ENCODE data around the gene DOK4.
A peak's percentile ranks its signal among the peaks of the same experiment; 100 is the strongest.

DOK4 gene

GRCh38 chr16:57480754-57481230 lies 5.5 kb downstream of the DOK4 start:
- DNase-seq (ENCODE audit: low read depth, low spot score) = no peak
- no peak overlapping the region for H3K4me3 ChIP-seq (ENCODE audit: low read length)

- H3K4me3 ChIP-seq (ENCODE audit: low read length) = no peak overlapping the region
- DNase-seq (ENCODE audit: low read depth, low spot score) = no peak
These were observed 6.1 kb downstream of the DOK4 start for GRCh38 chr16:57479976-57480753.

DNA sequence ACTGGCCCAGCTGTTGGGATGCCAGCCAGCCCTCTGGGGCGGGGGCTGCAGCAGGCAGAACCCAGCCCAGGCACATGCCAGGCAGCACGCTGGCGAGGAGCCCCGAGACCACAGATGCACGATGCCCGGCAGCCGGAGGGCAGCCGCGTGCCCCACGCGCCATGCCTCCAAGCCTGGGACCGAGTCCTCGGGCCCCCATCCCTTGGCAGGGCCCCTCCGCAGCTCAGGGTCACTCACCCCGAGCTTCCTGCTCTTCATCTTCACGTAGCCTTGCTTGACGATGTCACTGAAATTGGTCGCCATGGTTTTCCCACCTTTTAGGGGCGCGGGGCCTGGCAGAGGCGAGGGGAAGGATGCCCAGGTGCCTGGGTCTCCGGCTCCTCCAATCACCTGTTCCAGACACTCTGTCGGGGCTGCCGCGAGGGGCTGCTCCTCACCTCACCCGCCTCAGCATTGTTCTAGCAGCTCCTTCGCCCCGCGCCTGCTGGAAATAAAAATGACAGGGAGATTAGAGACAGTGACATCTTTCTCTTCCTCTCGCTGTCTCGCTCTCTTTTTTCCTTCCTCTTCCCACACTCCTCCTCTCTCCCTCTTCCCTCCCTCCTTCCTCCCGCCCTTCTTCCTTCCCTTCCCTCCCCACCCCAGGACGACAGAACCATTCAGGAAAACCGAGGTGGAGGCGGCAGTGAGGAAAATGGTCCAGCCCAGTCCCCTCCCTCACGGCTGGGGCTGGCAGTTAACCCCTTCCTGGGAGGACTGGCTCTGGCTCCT lies 6.9 kb downstream of the DOK4 start:
- DNase-seq (ENCODE audit: low read depth, low spot score) = no peak
- no peak overlapping the region for H3K4me3 ChIP-seq (ENCODE audit: low read length)

GRCh38 chr16:57478396-57479204 lies 7.7 kb downstream of the DOK4 start:
- no peak overlapping the region for H3K4me3 ChIP-seq (ENCODE audit: low read length)
- DNase-seq (ENCODE audit: low read depth, low spot score) = no peak

DNA sequence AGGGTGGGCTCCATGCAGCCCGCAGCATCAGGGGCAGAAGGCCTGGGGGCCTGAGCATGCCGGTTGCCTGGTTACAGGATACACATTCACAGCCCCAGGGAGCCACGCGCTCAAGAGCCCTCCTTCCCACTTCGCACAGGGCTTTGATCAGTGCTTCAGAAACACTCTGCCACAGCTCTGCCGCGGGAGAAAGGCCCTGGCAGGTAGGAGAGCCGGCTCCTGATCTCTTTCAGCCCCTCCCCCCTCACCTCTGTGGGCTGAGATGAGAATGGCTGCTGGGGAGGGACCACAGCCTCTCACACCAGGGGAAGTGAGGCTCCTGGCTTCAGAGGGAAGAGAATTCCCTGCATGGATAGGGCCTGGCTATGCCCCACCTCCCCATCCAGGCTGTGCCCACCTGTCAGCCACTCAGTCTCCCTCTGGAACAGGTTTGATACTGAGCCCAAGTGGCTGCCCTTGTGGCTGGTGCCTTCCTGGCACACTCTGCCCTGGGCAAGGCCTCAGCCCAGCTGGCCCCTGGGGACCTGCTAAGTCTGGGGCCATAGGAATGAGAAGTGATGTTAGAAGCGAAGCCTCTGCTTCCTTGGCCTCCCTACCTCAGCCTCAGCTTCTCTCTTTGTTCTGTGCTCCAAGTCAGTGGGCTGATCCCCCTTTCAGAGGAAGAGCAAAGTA lies 8.6 kb downstream of the DOK4 start:
- no peak for DNase-seq (ENCODE audit: low read depth, low spot score)
- H3K4me3 ChIP-seq (ENCODE audit: low read length) = no peak overlapping the region

DNA sequence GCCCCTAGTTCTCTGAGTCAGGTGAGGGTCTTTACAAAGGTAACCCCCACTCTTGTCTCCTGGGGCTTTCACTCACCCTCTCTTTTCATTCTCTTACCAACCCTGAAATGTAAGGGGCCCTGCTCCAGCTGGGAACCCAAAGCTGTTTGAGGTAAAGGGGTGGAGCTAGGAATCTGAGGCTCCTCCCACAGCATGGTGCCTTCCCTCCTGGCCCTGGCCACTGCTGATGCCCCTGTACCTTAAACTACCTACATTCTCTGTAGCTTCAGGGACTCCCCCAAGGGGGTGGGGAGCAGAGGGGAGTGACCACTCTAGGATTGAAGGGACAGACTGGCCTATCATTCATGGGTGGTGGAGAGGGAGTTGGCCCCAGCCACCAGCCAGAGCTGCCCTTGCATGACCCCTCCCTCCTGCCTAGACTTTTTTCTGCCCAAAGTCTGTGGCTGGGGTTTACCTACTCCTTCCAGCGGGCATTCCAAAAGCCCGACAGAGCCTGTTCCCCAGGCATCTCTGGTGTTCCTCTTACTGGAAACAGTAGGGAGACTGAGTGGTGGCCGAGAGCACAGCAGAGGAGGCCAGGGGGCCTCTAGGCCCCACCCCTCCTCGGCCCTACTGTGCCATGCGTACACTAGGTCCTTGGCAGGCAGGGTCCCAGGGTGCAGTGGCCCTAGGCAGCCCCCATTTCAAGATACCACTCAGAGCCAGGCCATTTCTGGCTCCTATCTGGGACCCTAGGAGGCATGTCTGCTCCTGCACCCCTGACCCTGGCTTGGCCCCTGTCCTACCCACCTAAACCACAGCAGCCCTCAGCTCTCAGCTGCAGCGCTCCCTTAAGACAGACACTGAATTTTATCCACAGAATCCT lies 9.5 kb downstream of the DOK4 start:
- no peak for DNase-seq (ENCODE audit: low read depth, low spot score)
- H3K4me3 ChIP-seq (ENCODE audit: low read length) = no peak overlapping the region

- DNase-seq (ENCODE audit: low read depth, low spot score) = peak; percentile 59
- H3K4me3 ChIP-seq (ENCODE audit: low read length) = no peak overlapping the region; the same call in 1 of the 2 replicates
These were observed 10.5 kb downstream of the DOK4 start for GRCh38 chr16:57475711-57476339.

GRCh38 chr16:57474671-57475661 lies 11.3 kb downstream of the DOK4 start:
- H3K4me3 ChIP-seq (ENCODE audit: low read length) = no peak overlapping the region
- no peak for DNase-seq (ENCODE audit: low read depth, low spot score)

DNA sequence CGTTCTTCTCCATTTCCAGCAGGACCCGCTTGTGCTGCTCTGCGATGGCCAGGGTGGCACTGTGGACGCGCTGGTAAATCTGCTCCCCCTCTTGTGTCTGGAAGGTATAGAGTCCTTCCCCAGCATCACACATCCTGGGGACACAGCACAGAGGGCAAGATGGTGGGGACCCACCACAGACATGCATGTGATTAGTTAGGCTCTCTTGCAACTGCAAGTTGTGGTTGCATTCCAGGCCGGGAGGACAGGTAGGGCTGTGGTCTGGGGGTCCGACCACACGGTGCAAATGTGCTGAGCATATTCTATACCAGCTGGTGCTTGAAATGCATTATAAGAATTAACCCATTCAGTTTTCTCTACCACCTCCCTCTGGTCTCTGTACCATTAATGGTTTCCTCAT lies 12.4 kb downstream of the DOK4 start:
- no peak for DNase-seq (ENCODE audit: low read depth, low spot score)
- no peak overlapping the region for H3K4me3 ChIP-seq (ENCODE audit: low read length)

DNA sequence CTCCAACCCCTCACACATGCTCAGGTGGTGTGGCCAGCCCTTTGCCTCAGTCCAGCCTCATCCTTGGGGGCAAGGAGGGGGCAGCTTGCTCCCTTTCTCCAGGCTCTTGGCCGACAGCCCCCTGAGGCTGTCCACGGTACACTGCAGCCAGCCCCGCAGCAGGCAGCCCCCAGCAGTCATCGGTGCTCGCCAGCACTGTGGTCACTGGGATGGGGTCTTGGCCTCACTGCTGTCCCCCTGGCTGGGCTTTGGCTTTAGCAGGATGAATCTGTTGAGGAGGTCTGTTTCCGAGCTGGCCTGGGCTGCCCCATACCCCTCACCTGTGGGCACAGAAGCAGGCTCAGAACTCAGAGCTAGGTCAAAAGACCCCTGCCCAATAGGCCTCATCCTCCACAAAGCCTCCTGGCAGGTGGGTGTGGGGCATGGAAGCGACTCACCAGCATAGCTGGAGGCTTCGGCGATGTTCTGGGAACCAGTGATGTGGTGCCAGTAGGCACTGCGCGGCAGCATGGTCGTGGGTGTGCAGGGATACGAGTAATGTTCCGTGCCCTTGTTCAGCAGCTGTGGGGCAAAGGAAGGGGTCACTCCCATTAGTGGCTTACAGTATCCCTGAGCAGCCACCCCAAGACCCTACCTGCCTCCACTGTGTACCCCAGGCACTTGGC lies 13.0 kb downstream of the DOK4 start:
- DNase-seq (ENCODE audit: low read depth, low spot score) = no peak
- no peak overlapping the region for H3K4me3 ChIP-seq (ENCODE audit: low read length)

GRCh38 chr16:57472665-57473060 lies 13.6 kb downstream of the DOK4 start:
- DNase-seq (ENCODE audit: low read depth, low spot score) = no peak
- no peak overlapping the region for H3K4me3 ChIP-seq (ENCODE audit: low read length)

- no peak overlapping the region for H3K4me3 ChIP-seq (ENCODE audit: low read length)
- no peak for DNase-seq (ENCODE audit: low read depth, low spot score)
These were observed 14.2 kb downstream of the DOK4 start for GRCh38 chr16:57471852-57472664.

GRCh38 chr16:57471209-57471608 lies 15.1 kb downstream of the DOK4 start:
- no peak for DNase-seq (ENCODE audit: low read depth, low spot score)
- H3K4me3 ChIP-seq (ENCODE audit: low read length) = no peak overlapping the region

- no peak for DNase-seq (ENCODE audit: low read depth, low spot score)
- no peak overlapping the region for H3K4me3 ChIP-seq (ENCODE audit: low read length)
These were observed 15.6 kb downstream of the DOK4 start for GRCh38 chr16:57470711-57471110.

DNA sequence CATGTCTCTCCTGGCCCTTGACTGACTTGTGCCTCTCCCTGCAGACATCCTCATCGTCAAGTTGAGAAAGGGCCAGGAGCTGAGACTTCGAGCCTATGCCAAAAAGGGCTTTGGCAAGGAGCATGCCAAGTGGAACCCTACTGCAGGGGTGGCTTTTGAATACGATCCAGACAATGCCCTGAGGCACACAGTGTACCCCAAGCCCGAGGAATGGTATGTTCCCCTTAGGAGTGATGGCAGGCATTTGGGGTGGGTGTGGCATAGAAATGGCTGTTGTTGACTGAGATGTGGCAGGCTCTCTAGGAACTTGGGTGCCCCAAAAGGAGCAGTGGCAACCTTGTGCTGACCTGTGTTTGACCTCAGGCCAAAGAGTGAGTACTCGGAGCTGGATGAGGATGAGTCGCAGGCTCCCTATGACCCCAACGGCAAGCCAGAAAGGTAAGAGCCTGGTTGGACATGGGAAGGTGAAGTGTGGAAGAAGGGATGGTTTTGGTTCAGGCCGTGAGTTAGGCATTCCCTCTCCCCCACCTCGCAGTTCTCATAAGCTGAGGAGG lies 16.3 kb downstream of the DOK4 start:
- no peak overlapping the region for H3K4me3 ChIP-seq (ENCODE audit: low read length)
- no peak for DNase-seq (ENCODE audit: low read depth, low spot score)
